AG04449 (cell line): Measurements from ENCODE around the gene CT83.

Experiments
- CTCF ChIA-PET: fragments of 350-600 bp; formaldehyde crosslinking; extraction: SDS; loops from one replicate; lab custom pipeline; 2021; ENCODE audit warnings: antibody characterized with exemption; lab: Yijun Ruan, JAX
- POLR2A ChIA-PET: fragments of 400-600, 350-600 bp; formaldehyde crosslinking; extraction: SDS; loops from one replicate; lab custom pipeline; 2020; ENCODE audit warnings: antibody characterized with exemption, inconsistent platforms; lab: Yijun Ruan, JAX
- DNase-seq: peaks from one replicate; pipeline ENCODE4 v3.0.0-alpha.2; 2010; ENCODE audit warnings: low read depth, low spot score
- H3K4me3 ChIP-seq: 2 replicates; pipeline ENCODE4 v1.5.1; 2011; ENCODE audit warnings: low read depth, mild to moderate bottlenecking, control low read depth, low read length
- CTCF ChIP-seq: IDR thresholded peaks from one replicate; pipeline ENCODE4 v1.5.1; 2011; ENCODE audit warnings: mild to moderate bottlenecking, moderate library complexity, low read length, control low read depth, inconsistent platforms; ENCODE audit not compliant: insufficient read depth; ENCODE audit errors: missing control alignments

Gene CT83

DNA sequence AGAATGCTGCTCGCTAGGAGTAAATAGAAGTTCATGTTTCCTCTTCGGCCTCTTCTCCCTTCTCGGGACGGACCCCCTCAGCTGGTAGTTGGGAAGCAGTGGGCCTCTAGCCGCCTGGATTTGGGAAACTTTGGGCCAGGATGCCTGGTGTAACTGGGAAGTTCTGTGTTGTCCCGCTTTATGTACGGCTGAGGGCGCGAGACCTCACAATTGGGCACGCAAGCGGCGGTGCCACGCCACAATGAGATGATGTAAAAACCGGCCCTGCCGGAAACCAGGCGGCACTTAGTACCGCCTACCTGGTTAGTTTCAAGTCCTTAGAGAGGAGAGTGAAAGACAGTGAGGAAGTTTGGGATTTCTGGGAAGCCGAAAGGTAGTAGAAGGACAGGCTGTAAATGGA is at the start of gene CT83:
TSS of gene CT83 (minus strand) at position 155 of the 400 bp plus-strand sequence. CDS start at position 35, 120 bp downstream.
- ChIA-PET CTCF (no interaction called here), POLR2A (no interaction called here)
- no peak for DNase-seq
- no peak within 1 kb of the TSS for H3K4me3 ChIP-seq
- TF ChIP-seq CTCF, result no peak

GRCh38 chrX:116499780-116500179 is 37.0 kb upstream of the CT83 start:
- no peak overlapping the region for H3K4me3 ChIP-seq
- TF ChIP-seq CTCF, result no peak
- CTCF ChIA-PET, result no interaction called here
- no peak for DNase-seq
- POLR2A ChIA-PET, result no interaction called here

DNA sequence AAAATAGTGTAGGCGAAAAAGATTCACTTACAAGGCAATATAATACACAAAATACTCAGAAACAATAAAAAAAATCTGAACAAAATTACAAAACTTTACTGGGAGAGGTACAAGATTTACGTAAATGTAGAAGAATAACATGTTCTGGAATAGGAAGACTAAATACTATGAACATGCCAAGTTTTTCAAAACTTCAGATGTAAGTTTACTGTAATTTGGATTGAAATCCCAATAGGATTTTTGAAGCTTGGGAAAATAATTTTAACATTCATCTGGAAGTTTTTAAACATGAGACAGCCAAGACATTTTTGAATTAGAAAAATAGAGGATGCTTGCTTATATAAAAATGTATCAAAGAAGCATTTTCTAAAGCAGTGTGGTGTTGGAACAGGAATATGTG is 30.5 kb upstream of the CT83 start:
- TF ChIP-seq CTCF, result no peak
- POLR2A ChIA-PET, result no interaction called here
- no peak for DNase-seq
- CTCF ChIA-PET, result no interaction called here
- no peak overlapping the region for H3K4me3 ChIP-seq

DNA sequence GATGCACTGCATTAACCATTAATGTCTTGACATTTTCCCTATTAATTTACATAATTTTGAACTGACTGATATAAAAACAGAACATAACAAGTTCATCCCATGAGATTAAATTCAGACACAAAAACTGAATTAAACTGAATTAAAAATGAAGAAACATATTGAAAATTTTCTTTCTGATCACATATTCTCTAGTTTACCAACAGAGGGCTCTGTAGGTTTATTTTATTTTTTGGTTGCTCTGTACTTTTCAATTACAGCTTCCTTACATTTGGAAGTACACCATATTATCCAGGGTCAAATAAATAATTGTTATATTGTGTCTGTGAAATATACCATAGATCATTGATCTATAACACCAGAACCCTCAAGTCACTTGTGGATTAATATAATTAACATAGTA is 27.3 kb upstream of the CT83 start:
- no peak for TF ChIP-seq CTCF
- POLR2A ChIA-PET, result no interaction called here
- no peak overlapping the region for H3K4me3 ChIP-seq
- no peak for DNase-seq
- CTCF ChIA-PET, result no interaction called here

DNA sequence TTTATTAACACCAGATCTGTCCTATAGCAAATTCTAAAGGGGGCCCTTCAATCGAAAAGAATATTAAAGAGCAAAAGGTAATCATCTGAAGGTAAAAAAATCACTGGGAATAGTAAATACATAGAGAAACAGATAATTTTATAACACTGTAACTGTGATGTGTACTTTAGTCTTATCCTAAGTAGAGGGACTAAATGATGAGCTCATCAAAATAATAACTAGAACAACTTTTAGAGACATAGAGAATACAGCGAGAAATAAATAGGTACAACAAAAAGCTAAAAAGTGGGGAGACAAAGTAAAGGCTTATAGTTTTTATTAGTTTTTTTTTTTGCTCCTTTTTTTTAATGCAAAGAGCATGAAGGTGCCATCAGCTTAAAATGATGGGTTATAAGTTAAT is 17.3 kb upstream of the CT83 start:
- no peak for DNase-seq
- POLR2A ChIA-PET, result no interaction called here
- no peak for TF ChIP-seq CTCF
- CTCF ChIA-PET, result no interaction called here
- no peak overlapping the region for H3K4me3 ChIP-seq

DNA sequence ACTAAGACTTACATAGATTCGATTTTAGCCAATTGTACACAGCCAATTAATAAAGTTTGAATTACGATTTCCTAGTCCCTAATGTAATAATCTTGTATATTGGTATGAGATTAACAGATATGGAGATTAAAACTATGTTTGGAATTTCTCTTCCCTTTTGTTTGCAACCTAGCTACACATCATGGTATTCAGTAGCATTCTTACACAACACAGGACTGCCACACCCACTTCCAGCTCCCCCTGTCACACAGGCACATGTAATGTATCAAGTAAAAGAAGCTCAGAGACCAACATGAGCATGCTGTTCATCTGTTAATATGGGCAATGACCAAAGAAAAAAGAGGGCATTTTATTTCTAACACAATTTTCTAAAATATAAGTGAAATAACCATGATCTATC is 13.6 kb downstream of the CT83 start:
- POLR2A ChIA-PET, result no interaction called here
- TF ChIP-seq CTCF, result no peak
- DNase-seq, result no peak
- H3K4me3 ChIP-seq, result no peak overlapping the region
- CTCF ChIA-PET, result no interaction called here
